Choroid plexus epithelial cell (primary cell): ENCODE measurements around the gene ASB3.
"Not testable (repeated sequence)": the region's sequence is repeated elsewhere in the genome, so short reads cannot be mapped to it uniquely, and the experiment has no call there.

Source experiments
- DNase-seq: peaks from one replicate; pipeline ENCODE4 v3.0.0-alpha.2; 2010; ENCODE audit warnings: low read depth
- H3K4me3 ChIP-seq: 2 replicates; pipeline ENCODE4 v1.5.1; 2011; ENCODE audit warnings: low read depth, mild to moderate bottlenecking, control low read depth, low read length, moderate library complexity
- CTCF ChIP-seq: conservative IDR thresholded peaks from 2 replicates; pipeline ENCODE4 v1.5.1; 2011; ENCODE audit warnings: low read depth, mild to moderate bottlenecking, control low read depth, inconsistent platforms, low read length, moderate library complexity

ASB3 gene

DNA sequence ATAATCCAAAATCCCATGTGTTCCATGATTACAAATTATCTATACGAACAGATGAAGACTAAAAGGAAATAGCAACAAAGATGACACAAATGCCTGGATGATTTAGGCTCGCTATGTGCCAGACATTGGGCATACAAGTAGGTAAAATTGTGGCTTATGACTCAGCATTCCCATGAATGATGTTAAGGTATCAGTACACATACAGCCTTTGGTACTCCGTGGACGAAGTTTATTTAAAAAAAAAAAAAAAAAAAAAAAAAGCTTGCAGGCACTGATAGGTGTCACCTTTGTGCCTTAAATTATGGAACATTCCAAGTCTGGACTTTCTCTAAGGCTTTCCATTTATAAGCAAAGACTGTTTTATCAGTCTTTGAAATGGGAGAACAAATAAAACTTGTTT lies 16.5 kb downstream of the ASB3 start:
- no peak overlapping the region for H3K4me3 ChIP-seq
- no peak for TF ChIP-seq CTCF
- no peak for DNase-seq

- DNase-seq, result no peak
- no peak overlapping the region for H3K4me3 ChIP-seq
- TF ChIP-seq CTCF, result no peak
Observed at GRCh38 chr2:53769318-53769945, 17.3 kb downstream of the ASB3 start.

DNA sequence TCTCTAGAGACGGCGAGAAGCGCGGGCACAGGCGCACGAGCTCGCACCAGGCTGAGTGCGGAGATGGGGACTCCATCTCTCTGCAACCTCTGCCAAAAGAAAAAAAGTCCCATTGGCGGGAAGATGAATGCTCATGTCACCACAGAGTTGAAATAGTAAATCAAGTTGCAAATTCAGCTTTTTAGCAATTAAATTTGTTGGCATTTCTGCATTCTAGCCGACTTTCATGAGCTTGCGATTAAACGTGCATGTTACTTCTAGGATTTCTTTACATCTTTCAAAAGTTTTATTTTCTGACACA lies 18.6 kb downstream of the ASB3 start:
- peak overlapping the region; percentile 81 for H3K4me3 ChIP-seq
- DNase-seq, result no peak
- no peak for TF ChIP-seq CTCF

- peak; percentile 44 for TF ChIP-seq CTCF
- H3K4me3 ChIP-seq, result peak within 1 kb of the TSS; percentile 81
- peak; percentile 79 for DNase-seq
Observed at GRCh38 chr2:53767405-53768241, 19.1 kb downstream of the ASB3 start, which contains the start of gene CHAC2. TSS of gene CHAC2 (plus strand) at chr2:53767804. CDS start at chr2:53767887, 83 bp downstream.

- TF ChIP-seq CTCF, result no peak
- H3K4me3 ChIP-seq, result no peak overlapping the region
- no peak for DNase-seq
Observed at GRCh38 chr2:53765767-53766166, 21.0 kb downstream of the ASB3 start.

- not testable (repeated sequence) for H3K4me3 ChIP-seq, DNase-seq
Observed at GRCh38 chr2:53757206-53757605, 29.5 kb downstream of the ASB3 start.

- H3K4me3 ChIP-seq, result no peak overlapping the region
- no peak for TF ChIP-seq CTCF
- DNase-seq, result no peak
Observed at GRCh38 chr2:53756644-53757043, 30.1 kb downstream of the ASB3 start.
